Endothelial cell (in vitro differentiated cells): ENCODE data around the gene MB21D2. TPM values are rescaled to one million over a fixed set of nuclear protein-coding genes. Genes with fewer than 3 reads are reported as not detected.

ENCODE experiments used
- DNase-seq: peaks from one replicate; pipeline ENCODE4 v3.0.0; 2021; ENCODE audit warnings: low spot score
- H3K27ac Mint-ChIP-seq: one replicate; pipeline ENCODE4 v1.8.0; 2021; ENCODE audit warnings: mixed read lengths, inconsistent platforms; ENCODE audit not compliant: unreplicated experiment
- H3K27me3 Mint-ChIP-seq: one replicate; pipeline ENCODE4 v1.8.0; 2021; ENCODE audit warnings: mild to moderate bottlenecking, moderate library complexity, mixed read lengths, inconsistent platforms; ENCODE audit not compliant: unreplicated experiment
- H3K36me3 Mint-ChIP-seq: one replicate; pipeline ENCODE4 v1.8.0; 2021; ENCODE audit warnings: mild to moderate bottlenecking, low read depth, mixed read lengths, inconsistent platforms; ENCODE audit not compliant: unreplicated experiment
- H3K4me1 Mint-ChIP-seq: one replicate; pipeline ENCODE4 v1.8.0; 2021; ENCODE audit warnings: mild to moderate bottlenecking, mixed read lengths, inconsistent platforms; ENCODE audit not compliant: unreplicated experiment
- H3K4me3 Mint-ChIP-seq: one replicate; pipeline ENCODE4 v1.8.0; 2021; ENCODE audit warnings: mild to moderate bottlenecking, mixed read lengths, inconsistent platforms; ENCODE audit not compliant: unreplicated experiment
- H3K9me3 Mint-ChIP-seq: one replicate; pipeline ENCODE4 v1.8.0; 2021; ENCODE audit warnings: mixed read lengths, inconsistent platforms; ENCODE audit not compliant: unreplicated experiment
- CTCF ChIP-seq: fragments of 200-600 bp; sonication (generic); IDR thresholded peaks from one replicate; pipeline ENCODE4 v1.5.0; 2021; ENCODE audit warnings: antibody characterized with exemption; ENCODE audit not compliant: unreplicated experiment
- total RNA-seq: library from RNA; stranded (reverse); fragmentation: NEBNext Ultra II Directional; extraction: Animal tissue kit (Norgen Biotek cat#: 25700); gene quantifications from one replicate; pipeline ENCODE4 v1.2.1, GENCODE V29; 2021; ENCODE audit not compliant: unreplicated experiment

MB21D2 gene
- total RNA-seq, 1 donor from 2014 or later: 4.3 TPM

- Mint-ChIP-seq H3K27me3 (no peaks in the 10 kb centered on the region), H3K36me3 (no peaks in the 10 kb centered on the region), H3K4me3 (no peak overlapping the region), H3K4me1 (no peaks in the 10 kb centered on the region), H3K27ac (no peak overlapping the region), H3K9me3 (no peaks in the 10 kb centered on the region)
- no peak for DNase-seq
- no peak for TF ChIP-seq CTCF
Observed at GRCh38 chr3:192905980-192906678, 11.5 kb downstream of the MB21D2 start.

- Mint-ChIP-seq H3K36me3 (no peaks in the 10 kb centered on the region), H3K27me3 (peaks cover under 1% of the 10 kb centered on the region), H3K9me3 (no peaks in the 10 kb centered on the region), H3K4me1 (no peaks in the 10 kb centered on the region), H3K4me3 (no peak overlapping the region), H3K27ac (no peak overlapping the region)
- no peak for DNase-seq
- TF ChIP-seq CTCF: no peak
Observed at GRCh38 chr3:192904632-192905289, 12.9 kb downstream of the MB21D2 start.

GRCh38 chr3:192902549-192902948 lies 15.1 kb downstream of the MB21D2 start:
- DNase-seq: no peak
- H3K4me1 Mint-ChIP-seq: no peaks in the 10 kb centered on the region
- H3K27ac Mint-ChIP-seq: no peak overlapping the region
- no peak overlapping the region for H3K4me3 Mint-ChIP-seq
- H3K9me3 Mint-ChIP-seq: no peaks in the 10 kb centered on the region
- no peaks in the 10 kb centered on the region for H3K36me3 Mint-ChIP-seq
- peaks cover 2% of the 10 kb centered on the region for H3K27me3 Mint-ChIP-seq
- no peak for TF ChIP-seq CTCF

- DNase-seq: no peak
- no peaks in the 10 kb centered on the region for H3K36me3 Mint-ChIP-seq
- TF ChIP-seq CTCF: no peak
- H3K9me3 Mint-ChIP-seq: no peaks in the 10 kb centered on the region
- no peaks in the 10 kb centered on the region for H3K4me1 Mint-ChIP-seq
- no peak overlapping the region for H3K4me3 Mint-ChIP-seq
- peaks cover 2% of the 10 kb centered on the region for H3K27me3 Mint-ChIP-seq
- no peak overlapping the region for H3K27ac Mint-ChIP-seq
Observed at GRCh38 chr3:192901435-192901834, 16.2 kb downstream of the MB21D2 start.

GRCh38 chr3:192899540-192899982 lies 18.1 kb downstream of the MB21D2 start:
- no peak for DNase-seq
- Mint-ChIP-seq H3K4me3 (no peak overlapping the region), H3K27me3 (peaks cover 2% of the 10 kb centered on the region), H3K4me1 (no peaks in the 10 kb centered on the region), H3K9me3 (no peaks in the 10 kb centered on the region), H3K27ac (no peak overlapping the region), H3K36me3 (no peaks in the 10 kb centered on the region)
- no peak for TF ChIP-seq CTCF
